Ovary (tissue), 3 donors: ENCODE results near the gene MCOLN2.

ENCODE experiments used
- POLR2A ChIP-seq: fragments of 450-650 bp; IDR thresholded peaks from one replicate; pipeline ENCODE4 v1.6.1; 2017; ENCODE audit warnings: antibody characterized with exemption, mild to moderate bottlenecking, moderate library complexity
- TF ChIP-seq, protein P1 (sequence below), 3 donors: fragments of 450-650 bp in 2 of 3; fragments of 200-600 bp in 1 of 3; IDR thresholded peaks; one replicate each; pipeline versions ENCODE4 v1.5.1 to v1.8.0; 2016 to 2022; ENCODE audit warnings: antibody characterized with exemption in 3 of 3, mild to moderate bottlenecking in 1 of 3
- donor health status: DM: no; HTN: no; CAD: no.

DNA sequence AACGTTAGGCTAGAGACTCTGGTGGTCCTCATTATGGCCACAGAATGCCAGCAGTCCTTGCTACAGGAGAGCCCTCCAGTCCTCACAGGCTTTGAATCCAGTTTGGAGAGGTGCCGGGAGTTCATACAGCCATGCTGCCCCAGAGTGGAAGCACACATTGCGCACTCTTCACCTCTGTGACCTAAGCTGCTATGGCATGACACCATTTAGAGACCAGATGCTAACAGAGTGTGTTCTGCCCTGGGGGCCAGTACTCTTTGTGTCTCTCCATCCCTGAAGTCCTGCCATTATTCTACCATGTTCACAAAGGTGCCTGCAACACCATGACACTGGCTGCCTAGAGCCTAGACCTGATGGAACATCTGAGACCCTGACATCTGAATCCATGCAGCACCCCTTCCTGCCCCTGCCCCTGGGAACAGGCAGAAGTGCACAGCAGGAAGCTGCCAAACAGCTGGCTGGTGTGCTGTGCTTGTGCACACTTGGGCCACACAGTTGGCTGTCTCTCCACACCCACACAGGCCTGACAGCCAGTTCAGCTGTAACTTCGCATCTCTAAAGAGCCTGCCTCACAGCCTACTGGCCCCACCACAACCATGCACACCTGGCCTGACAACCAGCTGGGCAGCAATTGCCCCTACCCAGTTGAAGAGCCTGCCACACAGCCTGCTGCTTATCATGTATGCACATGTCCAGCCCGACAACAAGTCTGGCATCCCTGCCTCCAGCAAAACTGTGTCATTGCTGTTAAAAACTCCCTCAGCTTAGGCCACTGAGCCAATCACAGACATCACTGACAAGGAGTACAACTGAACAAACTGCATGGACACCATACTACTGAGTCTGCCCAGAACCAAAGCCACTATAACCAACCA lies 49.1 kb downstream of the MCOLN2 start:
- TF ChIP-seq, protein P1, sequence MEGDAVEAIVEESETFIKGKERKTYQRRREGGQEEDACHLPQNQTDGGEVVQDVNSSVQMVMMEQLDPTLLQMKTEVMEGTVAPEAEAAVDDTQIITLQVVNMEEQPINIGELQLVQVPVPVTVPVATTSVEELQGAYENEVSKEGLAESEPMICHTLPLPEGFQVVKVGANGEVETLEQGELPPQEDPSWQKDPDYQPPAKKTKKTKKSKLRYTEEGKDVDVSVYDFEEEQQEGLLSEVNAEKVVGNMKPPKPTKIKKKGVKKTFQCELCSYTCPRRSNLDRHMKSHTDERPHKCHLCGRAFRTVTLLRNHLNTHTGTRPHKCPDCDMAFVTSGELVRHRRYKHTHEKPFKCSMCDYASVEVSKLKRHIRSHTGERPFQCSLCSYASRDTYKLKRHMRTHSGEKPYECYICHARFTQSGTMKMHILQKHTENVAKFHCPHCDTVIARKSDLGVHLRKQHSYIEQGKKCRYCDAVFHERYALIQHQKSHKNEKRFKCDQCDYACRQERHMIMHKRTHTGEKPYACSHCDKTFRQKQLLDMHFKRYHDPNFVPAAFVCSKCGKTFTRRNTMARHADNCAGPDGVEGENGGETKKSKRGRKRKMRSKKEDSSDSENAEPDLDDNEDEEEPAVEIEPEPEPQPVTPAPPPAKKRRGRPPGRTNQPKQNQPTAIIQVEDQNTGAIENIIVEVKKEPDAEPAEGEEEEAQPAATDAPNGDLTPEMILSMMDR (IDR thresholded peaks at IDR 0.05) = no peak
- no peak for TF ChIP-seq POLR2A
